Measurements from ENCODE around the gene ARFRP1.

ARFRP1 gene

GRCh38 chr20:63751471-63752271, 43.9 kb upstream of the ARFRP1 start:
- TF ChIP-seq CTCF (IDR thresholded peaks at IDR 0.05; ENCODE audit: low read depth, low read length): no peak
- in situ Hi-C loops (cut with HindIII; ENCODE audit: low sequenced_read_pairs): no loop called here
- H3K4me3 ChIP-seq (ENCODE audit: low read depth, low read length): no peak overlapping the region
- DNase-seq (ENCODE audit: low read depth, low spot score): no peak

- no peak overlapping the region for H3K4me3 ChIP-seq (ENCODE audit: low read depth, low read length)
- DNase-seq (ENCODE audit: low read depth, low spot score): no peak
- in situ Hi-C loops (cut with HindIII; ENCODE audit: low sequenced_read_pairs): no loop called here
- TF ChIP-seq CTCF (IDR thresholded peaks at IDR 0.05; ENCODE audit: low read depth, low read length): no peak
These were observed 43.2 kb upstream of the ARFRP1 start for GRCh38 chr20:63750807-63751470.

- DNase-seq (ENCODE audit: low read depth, low spot score): no peak
- in situ Hi-C loops (cut with HindIII; ENCODE audit: low sequenced_read_pairs): no loop called here
- no peak overlapping the region for H3K4me3 ChIP-seq (ENCODE audit: low read depth, low read length)
- no peak for TF ChIP-seq CTCF (IDR thresholded peaks at IDR 0.05; ENCODE audit: low read depth, low read length)
These were observed 42.1 kb upstream of the ARFRP1 start for GRCh38 chr20:63749597-63750508.

GRCh38 chr20:63748934-63749270, 41.1 kb upstream of the ARFRP1 start:
- no peak overlapping the region for H3K4me3 ChIP-seq (ENCODE audit: low read depth, low read length)
- DNase-seq (ENCODE audit: low read depth, low spot score): no peak
- in situ Hi-C loops (cut with HindIII; ENCODE audit: low sequenced_read_pairs): no loop called here
- no peak for TF ChIP-seq CTCF (IDR thresholded peaks at IDR 0.05; ENCODE audit: low read depth, low read length)

- no peak overlapping the region for H3K4me3 ChIP-seq (ENCODE audit: low read depth, low read length)
- in situ Hi-C loops (cut with HindIII; ENCODE audit: low sequenced_read_pairs): no loop called here
- no peak for TF ChIP-seq CTCF (IDR thresholded peaks at IDR 0.05; ENCODE audit: low read depth, low read length)
- no peak for DNase-seq (ENCODE audit: low read depth, low spot score)
These were observed 40.5 kb upstream of the ARFRP1 start for GRCh38 chr20:63748070-63748933.

All from astrocyte of the spinal cord (primary cell).